HepG2 (cell line): ENCODE results near the gene VPS9D1. TPM values are rescaled to one million over a fixed set of nuclear protein-coding genes. Genes with fewer than 3 reads are reported as not detected.
"Not testable (repeated sequence)": the region's sequence is repeated elsewhere in the genome, so short reads cannot be mapped to it uniquely, and the experiment has no call there.

Source experiments
- ATAC-seq: fragments of 200-7000 bp; cut with Tn5 transposase; 3 replicates; pipeline ENCODE4 v1.9.1; 2020; ENCODE audit warnings: mild to moderate bottlenecking, moderate library complexity
- BruUV-seq: library from RNA; stranded (reverse); fragments of 400-500 nt; replicated peaks from 2 replicates; lab custom pipeline; 2021; lab: Mats Ljungman, UMichigan
- CTCF ChIA-PET: fragments of 300-600 bp; formaldehyde crosslinking; extraction: SDS; loops from one replicate; lab custom pipeline; 2021; ENCODE audit warnings: low total read pairs, inconsistent platforms, low intra/inter-chr PET ratio; lab: Yijun Ruan, JAX
- POLR2A ChIA-PET: fragments of 350-600 bp; sonication (Branson Sonifier 250); formaldehyde crosslinking; loops from one replicate; lab custom pipeline; 2020; ENCODE audit warnings: antibody characterized with exemption, inconsistent platforms; lab: Yijun Ruan, JAX
- DNase-seq: peaks from one replicate; pipeline ENCODE4 v3.0.0-alpha.2; 2015; ENCODE audit warnings: low spot score
- FAIRE-seq: peaks from 3 replicates; lab custom pipeline; 2011; peaks lifted over from hg19 to GRCh38; lab: Jason Lieb, UNC
- H2AFZ ChIP-seq: one replicate; pipeline ENCODE4 v1.6.1; 2011; ENCODE audit warnings: low read length, inconsistent platforms
- H3K27ac ChIP-seq: fragments of 300-600 bp; 3 replicates; pipeline ENCODE4 v1.8.0; 2011; ENCODE audit warnings: mixed run types, mild to moderate bottlenecking, mixed read lengths, low read length, inconsistent platforms; ENCODE audit not compliant: insufficient read depth; ENCODE audit errors: extremely low read length
- H3K27me3 ChIP-seq, 2 experiments: fragments of 200-600 bp in 1 of 2; 2 replicates in 1 of 2; 3 replicates in 1 of 2; pipeline versions ENCODE4 v1.6.0 to v1.8.0; 2011; ENCODE audit warnings: low read length in 2 of 2, mild to moderate bottlenecking in 2 of 2, moderate library complexity in 2 of 2, inconsistent platforms in 1 of 2; ENCODE audit not compliant: insufficient read depth in 2 of 2, control insufficient read depth in 1 of 2
- H3K36me3 ChIP-seq, 2 experiments: fragments of 200-600 bp in 1 of 2; replicated peaks in 1 of 2; 2 replicates in 1 of 2; 3 replicates in 1 of 2; pipeline versions ENCODE4 v1.5.1 to v1.8.0; 2011; ENCODE audit warnings: low read length in 2 of 2, inconsistent platforms in 1 of 2; ENCODE audit not compliant: insufficient read depth in 2 of 2, control insufficient read depth in 1 of 2
- H3K4me1 ChIP-seq: 2 replicates; pipeline ENCODE4 v1.5.1; 2012; ENCODE audit warnings: low read length, inconsistent platforms; ENCODE audit not compliant: insufficient read depth
- H3K4me2 ChIP-seq: 2 replicates; pipeline ENCODE4 v1.6.0; 2011; ENCODE audit warnings: low read depth, low read length, inconsistent platforms
- H3K4me3 ChIP-seq, 3 experiments: fragments of 200-600 bp in 1 of 3; sonication (generic), shearing (Covaris generic) in 1 of 3; replicated peaks in 1 of 3; 2 replicates each; pipeline ENCODE4 v1.5.1; 2011 to 2016; ENCODE audit warnings: low read length in 3 of 3, inconsistent platforms in 2 of 3, low read depth in 2 of 3, mild to moderate bottlenecking in 2 of 3, control low read depth in 1 of 3, mixed read lengths in 1 of 3; ENCODE audit not compliant: insufficient read depth in 1 of 3
- H3K79me2 ChIP-seq: one replicate; pipeline ENCODE4 v1.6.1; 2011; ENCODE audit warnings: low read length, inconsistent platforms; ENCODE audit not compliant: insufficient read depth
- H3K9ac ChIP-seq: 2 replicates; pipeline ENCODE4 v1.6.0; 2011; ENCODE audit warnings: mild to moderate bottlenecking, low read depth, low read length, inconsistent platforms; ENCODE audit not compliant: insufficient read depth
- H3K9me3 ChIP-seq: 2 replicates; pipeline ENCODE4 v1.5.1; 2012; ENCODE audit warnings: mild to moderate bottlenecking, low read length
- H4K20me1 ChIP-seq: 2 replicates; pipeline ENCODE4 v1.6.0; 2011; ENCODE audit warnings: inconsistent platforms, mild to moderate bottlenecking, low read length, moderate library complexity; ENCODE audit not compliant: insufficient read depth
- HOXD1 ChIP-seq: sonication (generic); formaldehyde crosslinking; IDR thresholded peaks from 2 replicates; pipeline ENCODE4 v1.5.0; 2020; ENCODE audit warnings: missing genetic modification reagents
- MED13 ChIP-seq: sonication (generic); formaldehyde crosslinking; IDR thresholded peaks from 2 replicates; pipeline ENCODE4 v1.5.0; 2020; ENCODE audit warnings: missing genetic modification reagents
- U2AF1 ChIP-seq: fragments of 200-400 bp; formaldehyde crosslinking; optimal IDR thresholded peaks from 2 replicates; pipeline ENCODE3; 2017; ENCODE audit warnings: mild to moderate bottlenecking, low read depth, low read length
- ZNF251 ChIP-seq: sonication (generic); formaldehyde crosslinking; IDR thresholded peaks from 2 replicates; pipeline ENCODE4 v1.9.0; 2021; ENCODE audit warnings: mild to moderate bottlenecking, missing genetic modification reagents
- ZNF776 ChIP-seq: sonication (generic); formaldehyde crosslinking; IDR thresholded peaks from 2 replicates; pipeline ENCODE4 v1.4.0; 2020; ENCODE audit warnings: mild to moderate bottlenecking, missing genetic modification reagents
- ZNF83 ChIP-seq: sonication (generic); formaldehyde crosslinking; IDR thresholded peaks from 2 replicates; pipeline ENCODE4 v1.4.0; 2020; ENCODE audit warnings: missing genetic modification reagents, mild to moderate bottlenecking, borderline replicate concordance
- ZNF883 ChIP-seq: sonication (generic); formaldehyde crosslinking; IDR thresholded peaks from 2 replicates; pipeline ENCODE4 v1.5.1; 2020; ENCODE audit warnings: mild to moderate bottlenecking, missing genetic modification reagents; ENCODE audit errors: not compliant biosample characterization
- WGBS: methylation state at CpG from one replicate; pipeline ENCODE4 v1.1.6; 2017; ENCODE audit warnings: low lambda C conversion rate; 5-methylcytosine and 5-hydroxymethylcytosine counted together
- in situ Hi-C: cut with HindIII; loops from 2 replicates; pipeline ENCODE4 v1.10.0; 2017; ENCODE audit warnings: low pct_unique_long_range_greater_than_20kb; ENCODE audit not compliant: extremely low pct_ligation_motif_present
- intact Hi-C: fragments of 100-400 bp; cut with micrococcal nuclease; formaldehyde crosslinking; loops from one replicate; pipeline ENCODE4 v1.10.0; 2022; ENCODE audit not compliant: unreplicated experiment
- polyA plus RNA-seq, 8 experiments: library from polyadenylated mRNA; depleted of rRNA in 3 of 8; stranded (reverse) in 7 of 8; unstranded in 1 of 8; fragments of >200 nt; fragmentation: Illumina TruSeq in 4 of 8; extraction: Trizol in 4 of 8; gene quantifications; 2 replicates each; pipeline versions ENCODE4 v1.2.1 to v1.2.3, GENCODE V29; 2011 to 2016; ENCODE audit warnings: low read depth in 4 of 8, missing spikeins in 1 of 8, mixed read lengths in 1 of 8; ENCODE audit not compliant: insufficient read depth in 1 of 8
- total RNA-seq, 5 experiments: library from RNA; depleted of rRNA; stranded (reverse); fragments of >200 nt; fragmentation: Illumina TruSeq; extraction: Trizol; gene quantifications; 2 replicates each; pipeline ENCODE4 v1.2.3, GENCODE V29; 2016; ENCODE audit warnings: low read depth in 1 of 5
- TF ChIP-seq, protein P1 (sequence below): sonication (generic); formaldehyde crosslinking; IDR thresholded peaks from 2 replicates; pipeline ENCODE4 v1.5.0; 2020; ENCODE audit warnings: missing genetic modification reagents
- TF ChIP-seq, protein P2 (sequence below): sonication (generic); formaldehyde crosslinking; IDR thresholded peaks from 2 replicates; pipeline ENCODE4 v1.5.0; 2020; ENCODE audit warnings: mild to moderate bottlenecking, missing genetic modification reagents, moderate library complexity
- TF ChIP-seq, protein P3 (sequence below): sonication (generic); formaldehyde crosslinking; IDR thresholded peaks from 2 replicates; pipeline ENCODE4 v1.4.0; 2020; ENCODE audit warnings: missing genetic modification reagents
- TF ChIP-seq, protein P4 (sequence below), 2 experiments: sonication (generic) in 1 of 2; formaldehyde crosslinking in 1 of 2; IDR thresholded peaks; 2 replicates each; pipeline versions ENCODE4 v1.4.0 to v1.6.1; 2018 to 2020; ENCODE audit warnings: missing genetic modification reagents in 2 of 2, borderline replicate concordance in 1 of 2, low read depth in 1 of 2, mild to moderate bottlenecking in 1 of 2, missing biosample characterization in 1 of 2
- TF ChIP-seq, protein P5 (sequence below): sonication (generic); formaldehyde crosslinking; IDR thresholded peaks from 2 replicates; pipeline ENCODE4 v1.4.0; 2020; ENCODE audit warnings: mild to moderate bottlenecking, low read depth, missing genetic modification reagents

The VPS9D1 gene
- total and polyA plus RNA-seq, 2 of the 13 experiments (the other 11 are each of a cell fraction or from before 2014, with no cell fraction given) = 10.1 to 13.2 TPM

DNA sequence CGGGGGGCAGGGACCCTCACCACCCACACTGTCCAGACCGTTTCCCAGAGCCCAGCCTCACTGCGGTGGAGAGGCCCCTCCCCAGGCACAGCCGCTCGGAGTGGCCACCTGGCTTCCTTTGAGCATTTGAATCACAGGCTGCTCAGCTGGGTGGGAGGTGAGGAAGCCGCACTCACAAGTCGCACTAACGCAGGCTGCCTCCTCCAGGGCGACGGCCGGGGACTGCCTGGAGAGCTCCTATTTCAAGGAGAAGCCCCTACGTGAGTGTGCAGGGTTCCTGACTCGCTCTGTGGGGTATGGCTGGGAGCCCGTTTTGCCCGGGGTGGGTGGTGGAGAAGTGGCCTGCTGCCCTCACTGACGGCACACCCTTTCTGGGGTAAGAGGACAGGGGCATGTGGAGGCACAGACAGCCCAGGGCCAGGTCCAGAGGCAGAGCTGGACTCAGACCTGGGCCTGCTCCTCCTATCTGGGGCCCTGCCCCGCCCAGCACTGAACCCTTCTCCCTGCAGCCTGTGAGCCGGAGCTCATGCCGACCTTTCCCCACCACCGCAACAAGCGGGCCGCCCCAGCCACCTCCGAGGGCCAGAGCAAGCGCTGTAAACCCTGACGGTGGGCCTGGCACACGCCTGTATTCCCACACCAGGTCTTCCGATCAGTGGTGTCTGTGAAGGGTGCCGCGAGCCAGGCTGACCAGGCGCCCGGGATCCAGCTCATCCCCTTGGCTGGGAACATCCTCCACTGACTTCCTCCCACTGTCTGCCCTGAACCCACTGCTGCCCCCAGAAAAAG, 25.4 kb downstream of the VPS9D1 start (continued):
- TF ChIP-seq ZNF883 (CRISPR knock-in tag) (no peak), MED13 (0 out of 2 replicates have a peak, but pooled peaks have one; percentile 57)
- TF ChIP-seq, protein P1, sequence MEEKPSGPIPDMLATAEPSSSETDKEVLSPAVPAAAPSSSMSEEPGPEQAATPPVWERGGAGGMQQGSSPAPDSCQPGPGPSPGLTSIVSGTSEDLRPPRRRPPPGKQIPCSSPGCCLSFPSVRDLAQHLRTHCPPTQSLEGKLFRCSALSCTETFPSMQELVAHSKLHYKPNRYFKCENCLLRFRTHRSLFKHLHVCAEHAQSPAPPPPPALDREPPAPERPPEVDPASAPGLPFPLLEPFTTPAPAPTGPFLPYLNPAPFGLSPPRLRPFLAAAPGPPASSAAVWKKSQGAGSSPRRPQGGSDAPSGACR = 0 out of 2 replicates have a peak, but pooled peaks have one; percentile 13
- TF ChIP-seq, protein P2, sequence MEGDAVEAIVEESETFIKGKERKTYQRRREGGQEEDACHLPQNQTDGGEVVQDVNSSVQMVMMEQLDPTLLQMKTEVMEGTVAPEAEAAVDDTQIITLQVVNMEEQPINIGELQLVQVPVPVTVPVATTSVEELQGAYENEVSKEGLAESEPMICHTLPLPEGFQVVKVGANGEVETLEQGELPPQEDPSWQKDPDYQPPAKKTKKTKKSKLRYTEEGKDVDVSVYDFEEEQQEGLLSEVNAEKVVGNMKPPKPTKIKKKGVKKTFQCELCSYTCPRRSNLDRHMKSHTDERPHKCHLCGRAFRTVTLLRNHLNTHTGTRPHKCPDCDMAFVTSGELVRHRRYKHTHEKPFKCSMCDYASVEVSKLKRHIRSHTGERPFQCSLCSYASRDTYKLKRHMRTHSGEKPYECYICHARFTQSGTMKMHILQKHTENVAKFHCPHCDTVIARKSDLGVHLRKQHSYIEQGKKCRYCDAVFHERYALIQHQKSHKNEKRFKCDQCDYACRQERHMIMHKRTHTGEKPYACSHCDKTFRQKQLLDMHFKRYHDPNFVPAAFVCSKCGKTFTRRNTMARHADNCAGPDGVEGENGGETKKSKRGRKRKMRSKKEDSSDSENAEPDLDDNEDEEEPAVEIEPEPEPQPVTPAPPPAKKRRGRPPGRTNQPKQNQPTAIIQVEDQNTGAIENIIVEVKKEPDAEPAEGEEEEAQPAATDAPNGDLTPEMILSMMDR = peak; percentile 6; the same call in 1 of the 2 replicates

DNA sequence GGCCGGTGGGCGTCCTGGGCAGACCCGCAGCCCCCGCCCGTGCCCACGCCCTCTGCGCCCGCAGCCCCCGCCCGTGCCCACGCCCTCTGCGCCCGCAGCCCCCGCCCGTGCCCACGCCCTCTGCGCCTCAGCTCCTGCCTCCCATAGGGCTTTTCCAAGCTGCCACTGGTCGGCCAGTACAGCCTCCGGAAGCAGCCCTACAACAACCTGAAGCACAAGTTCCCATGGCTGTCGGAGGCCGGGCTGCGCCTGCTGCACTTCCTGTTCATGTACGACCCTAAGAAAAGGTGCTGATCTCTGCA, 26.0 kb downstream of the VPS9D1 start:
- DNase-seq, H3K27me3 ChIP-seq, BruUV-seq, intact Hi-C loops, H3K79me2 ChIP-seq, in situ Hi-C loops, FAIRE-seq, CTCF ChIA-PET, H4K20me1 ChIP-seq, H3K9me3 ChIP-seq, H2AFZ ChIP-seq: not testable (repeated sequence)
- WGBS = 85% methylated on average over 15 of the region's 23 CpGs
- H3K4me3 ChIP-seq = peak overlapping the region; percentile 28 to 65 (median 51)
- peak overlapping the region; percentile 58 for H3K27ac ChIP-seq
- H3K4me1 ChIP-seq = peaks cover 71% of the 10 kb centered on the region
- H3K9ac ChIP-seq = peak overlapping the region; percentile 54
- peak; percentile 40 for ATAC-seq
- peaks cover 5 to 14% of the 10 kb centered on the region in 2 experiments; a peak in 2 of 5 replicates for H3K36me3 ChIP-seq
- POLR2A ChIA-PET = interaction anchor here (0.7 to 1.8 kb wide), 6 partner anchors 9 to 224 kb away, joined by 3 to 8 read pairs (median 6); partner anchors contain the start of genes MC1R and TCF25
- peak overlapping the region; percentile 74 for H3K4me2 ChIP-seq
- TF ChIP-seq ZNF251 (0 out of 2 replicates have a peak, but pooled peaks have one; percentile 17), U2AF1 (peak; percentile 57), HOXD1 (CRISPR knock-in tag) (0 out of 2 replicates have a peak, but pooled peaks have one; percentile 15), ZNF776 (CRISPR knock-in tag) (peak; percentile 68; the same call in 1 of the 2 replicates), ZNF83 (CRISPR knock-in tag) (0 out of 2 replicates have a peak, but pooled peaks have one; percentile 8)
- TF ChIP-seq, protein P3, sequence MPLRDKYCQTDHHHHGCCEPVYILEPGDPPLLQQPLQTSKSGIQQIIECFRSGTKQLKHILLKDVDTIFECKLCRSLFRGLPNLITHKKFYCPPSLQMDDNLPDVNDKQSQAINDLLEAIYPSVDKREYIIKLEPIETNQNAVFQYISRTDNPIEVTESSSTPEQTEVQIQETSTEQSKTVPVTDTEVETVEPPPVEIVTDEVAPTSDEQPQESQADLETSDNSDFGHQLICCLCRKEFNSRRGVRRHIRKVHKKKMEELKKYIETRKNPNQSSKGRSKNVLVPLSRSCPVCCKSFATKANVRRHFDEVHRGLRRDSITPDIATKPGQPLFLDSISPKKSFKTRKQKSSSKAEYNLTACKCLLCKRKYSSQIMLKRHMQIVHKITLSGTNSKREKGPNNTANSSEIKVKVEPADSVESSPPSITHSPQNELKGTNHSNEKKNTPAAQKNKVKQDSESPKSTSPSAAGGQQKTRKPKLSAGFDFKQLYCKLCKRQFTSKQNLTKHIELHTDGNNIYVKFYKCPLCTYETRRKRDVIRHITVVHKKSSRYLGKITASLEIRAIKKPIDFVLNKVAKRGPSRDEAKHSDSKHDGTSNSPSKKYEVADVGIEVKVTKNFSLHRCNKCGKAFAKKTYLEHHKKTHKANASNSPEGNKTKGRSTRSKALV = peak; percentile 28; the same call in 1 of the 2 replicates
- TF ChIP-seq, protein P4, sequence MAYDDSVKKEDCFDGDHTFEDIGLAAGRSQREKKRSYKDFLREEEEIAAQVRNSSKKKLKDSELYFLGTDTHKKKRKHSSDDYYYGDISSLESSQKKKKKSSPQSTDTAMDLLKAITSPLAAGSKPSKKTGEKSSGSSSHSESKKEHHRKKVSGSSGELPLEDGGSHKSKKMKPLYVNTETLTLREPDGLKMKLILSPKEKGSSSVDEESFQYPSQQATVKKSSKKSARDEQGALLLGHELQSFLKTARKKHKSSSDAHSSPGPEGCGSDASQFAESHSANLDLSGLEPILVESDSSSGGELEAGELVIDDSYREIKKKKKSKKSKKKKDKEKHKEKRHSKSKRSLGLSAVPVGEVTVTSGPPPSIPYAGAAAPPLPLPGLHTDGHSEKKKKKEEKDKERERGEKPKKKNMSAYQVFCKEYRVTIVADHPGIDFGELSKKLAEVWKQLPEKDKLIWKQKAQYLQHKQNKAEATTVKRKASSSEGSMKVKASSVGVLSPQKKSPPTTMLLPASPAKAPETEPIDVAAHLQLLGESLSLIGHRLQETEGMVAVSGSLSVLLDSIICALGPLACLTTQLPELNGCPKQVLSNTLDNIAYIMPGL (CRISPR knock-in tag; IDR thresholded peaks at IDR 0.05; ENCODE audit: borderline replicate concordance in 1 of 2, low read depth in 1 of 2) = 0 out of 4 replicates have a peak, but pooled peaks have one; percentile 9 to 45
- TF ChIP-seq, protein P5, sequence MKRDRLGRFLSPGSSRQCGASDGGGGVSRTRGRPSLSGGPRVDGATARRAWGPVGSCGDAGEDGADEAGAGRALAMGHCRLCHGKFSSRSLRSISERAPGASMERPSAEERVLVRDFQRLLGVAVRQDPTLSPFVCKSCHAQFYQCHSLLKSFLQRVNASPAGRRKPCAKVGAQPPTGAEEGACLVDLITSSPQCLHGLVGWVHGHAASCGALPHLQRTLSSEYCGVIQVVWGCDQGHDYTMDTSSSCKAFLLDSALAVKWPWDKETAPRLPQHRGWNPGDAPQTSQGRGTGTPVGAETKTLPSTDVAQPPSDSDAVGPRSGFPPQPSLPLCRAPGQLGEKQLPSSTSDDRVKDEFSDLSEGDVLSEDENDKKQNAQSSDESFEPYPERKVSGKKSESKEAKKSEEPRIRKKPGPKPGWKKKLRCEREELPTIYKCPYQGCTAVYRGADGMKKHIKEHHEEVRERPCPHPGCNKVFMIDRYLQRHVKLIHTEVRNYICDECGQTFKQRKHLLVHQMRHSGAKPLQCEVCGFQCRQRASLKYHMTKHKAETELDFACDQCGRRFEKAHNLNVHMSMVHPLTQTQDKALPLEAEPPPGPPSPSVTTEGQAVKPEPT (CRISPR knock-in tag) = peak; percentile 65
